Measurements from ENCODE around the gene DCDC2B. TPM values are rescaled to one million over a fixed set of nuclear protein-coding genes. Genes with fewer than 3 reads are reported as not detected.

Gene DCDC2B
- total RNA-seq, 2 experiments from 2014 or later: 0.06 to 0.29 TPM

- DNase-seq (ENCODE audit: low spot score): peak; percentile 92
- H3K36me3 ChIP-seq (ENCODE audit: insufficient read depth, low read length): peaks cover 49% of the 10 kb centered on the region
- no TSS peak for BruUV-seq (replicated peaks)
- CTCF ChIA-PET (ENCODE audit: unreplicated experiment): interaction anchor here (0.6 to 1.5 kb wide), 2 partner anchors 72 to 223 kb away, joined by 3 to 6 read pairs; partner anchors contain the start of gene KPNA6
- H3K9me3 ChIP-seq (ENCODE audit: low read length): no peaks in the 10 kb centered on the region
- TF ChIP-seq EZH2phosphoT487 (IDR thresholded peaks at IDR 0.05; ENCODE audit: borderline replicate concordance, low read depth, low read length): no peak
- TF ChIP-seq CTCF (conservative IDR thresholded peaks at IDR 0.05; ENCODE audit: low read length): no peak
- peaks cover 44% of the 10 kb centered on the region for H3K79me2 ChIP-seq (ENCODE audit: insufficient read depth, low read depth, low read length)
- intact Hi-C loops (cut with micrococcal nuclease; ENCODE audit: unreplicated experiment): loop anchor here (2.0 kb wide), 1 partner anchor 107 kb away; the partner anchor contains the start of gene TMEM39B
- H3K4me2 ChIP-seq (ENCODE audit: low read length): peak within 1 kb of the TSS; percentile 72
- H3K9me2 ChIP-seq (ENCODE audit: insufficient read depth, low read length): no peaks in the 10 kb centered on the region
- H3K27ac ChIP-seq (ENCODE audit: low read depth, low read length, poor library complexity, severe bottlenecking): peak within 1 kb of the TSS; percentile 65
- H3K4me1 ChIP-seq (ENCODE audit: insufficient read depth, low read length, poor library complexity, severe bottlenecking): peaks cover 33% of the 10 kb centered on the region
- peaks cover 16% of the 10 kb centered on the region for H4K20me1 ChIP-seq (ENCODE audit: insufficient read depth, low read length)
- peak within 1 kb of the TSS; percentile 78 for H3K4me3 ChIP-seq (ENCODE audit: low read depth, low read length, poor library complexity, severe bottlenecking)
- POLR2A ChIA-PET: interaction anchor here (0.6 to 1.7 kb wide), 8 partner anchors 16 to 106 kb away, joined by 3 to 7 read pairs (median 4); partner anchors contain the start of gene IQCC
- H2AFZ ChIP-seq (ENCODE audit: low read length): peak within 1 kb of the TSS; percentile 80
Observed at GRCh38 chr1:32179443-32180185, 29.3 kb upstream of the DCDC2B start, which contains the start of gene TXLNA. TSS of gene TXLNA (plus strand) at chr1:32179675. CDS start at chr1:32180346, 671 bp downstream.

- POLR2A ChIA-PET: interaction anchor here (1.4 to 1.7 kb wide), 2 partner anchors 26 to 68 kb away, joined by 4 to 6 read pairs; partner anchors contain the start of gene IQCC
- Histone ChIP-seq H3K4me2 (ENCODE audit: low read length) (peak overlapping the region; percentile 72), H4K20me1 (ENCODE audit: insufficient read depth, low read length) (peaks cover 16% of the 10 kb centered on the region), H3K9me2 (ENCODE audit: insufficient read depth, low read length) (no peaks in the 10 kb centered on the region), H3K4me3 (ENCODE audit: low read depth, low read length, poor library complexity, severe bottlenecking) (peak overlapping the region; percentile 78), H2AFZ (ENCODE audit: low read length) (peak overlapping the region; percentile 80; the same call in 1 of the 2 replicates), H3K79me2 (ENCODE audit: insufficient read depth, low read depth, low read length) (peaks cover 51% of the 10 kb centered on the region), H3K36me3 (ENCODE audit: insufficient read depth, low read length) (peaks cover 49% of the 10 kb centered on the region), H3K9me3 (ENCODE audit: low read length) (no peaks in the 10 kb centered on the region), H3K4me1 (ENCODE audit: insufficient read depth, low read length, poor library complexity, severe bottlenecking) (peaks cover 38% of the 10 kb centered on the region), H3K27ac (ENCODE audit: low read depth, low read length, poor library complexity, severe bottlenecking) (peak overlapping the region; percentile 65)
- intact Hi-C loops (cut with micrococcal nuclease; ENCODE audit: unreplicated experiment): loop anchor here (2.0 kb wide), 1 partner anchor 108 kb away; the partner anchor contains the start of gene TMEM39B
- CTCF ChIA-PET (ENCODE audit: unreplicated experiment): no interaction called here
- BruUV-seq (replicated peaks): no TSS peak
- TF ChIP-seq EZH2phosphoT487 (IDR thresholded peaks at IDR 0.05; ENCODE audit: borderline replicate concordance, low read depth, low read length) (no peak), CTCF (conservative IDR thresholded peaks at IDR 0.05; ENCODE audit: low read length) (no peak)
- peak; percentile 52 for DNase-seq (ENCODE audit: low spot score)
Observed at GRCh38 chr1:32180186-32181060, 28.5 kb upstream of the DCDC2B start.
